HepG2 (cell line): Measurements from ENCODE around the gene INHA. TPM values are rescaled to one million over a fixed set of nuclear protein-coding genes. Genes with fewer than 3 reads are reported as not detected.

ENCODE experiments used
- ATAC-seq: fragments of 200-7000 bp; cut with Tn5 transposase; 3 replicates; pipeline ENCODE4 v1.9.1; 2020; ENCODE audit warnings: mild to moderate bottlenecking, moderate library complexity
- BruUV-seq: library from RNA; stranded (reverse); fragments of 400-500 nt; replicated peaks from 2 replicates; lab custom pipeline; 2021; lab: Mats Ljungman, UMichigan
- CTCF ChIA-PET: fragments of 300-600 bp; formaldehyde crosslinking; extraction: SDS; loops from one replicate; lab custom pipeline; 2021; ENCODE audit warnings: low total read pairs, inconsistent platforms, low intra/inter-chr PET ratio; lab: Yijun Ruan, JAX
- POLR2A ChIA-PET: fragments of 350-600 bp; sonication (Branson Sonifier 250); formaldehyde crosslinking; loops from one replicate; lab custom pipeline; 2020; ENCODE audit warnings: antibody characterized with exemption, inconsistent platforms; lab: Yijun Ruan, JAX
- DNase-seq: peaks from one replicate; pipeline ENCODE4 v3.0.0-alpha.2; 2015; ENCODE audit warnings: low spot score
- FAIRE-seq: peaks from 3 replicates; lab custom pipeline; 2011; peaks lifted over from hg19 to GRCh38; lab: Jason Lieb, UNC
- H2AFZ ChIP-seq: one replicate; pipeline ENCODE4 v1.6.1; 2011; ENCODE audit warnings: low read length, inconsistent platforms
- H3K27ac ChIP-seq: fragments of 300-600 bp; 3 replicates; pipeline ENCODE4 v1.8.0; 2011; ENCODE audit warnings: mixed run types, mild to moderate bottlenecking, mixed read lengths, low read length, inconsistent platforms; ENCODE audit not compliant: insufficient read depth; ENCODE audit errors: extremely low read length
- H3K27me3 ChIP-seq, 2 experiments: fragments of 200-600 bp in 1 of 2; 2 replicates in 1 of 2; 3 replicates in 1 of 2; pipeline versions ENCODE4 v1.6.0 to v1.8.0; 2011; ENCODE audit warnings: low read length in 2 of 2, mild to moderate bottlenecking in 2 of 2, moderate library complexity in 2 of 2, inconsistent platforms in 1 of 2; ENCODE audit not compliant: insufficient read depth in 2 of 2, control insufficient read depth in 1 of 2
- H3K36me3 ChIP-seq, 2 experiments: fragments of 200-600 bp in 1 of 2; replicated peaks in 1 of 2; 2 replicates in 1 of 2; 3 replicates in 1 of 2; pipeline versions ENCODE4 v1.5.1 to v1.8.0; 2011; ENCODE audit warnings: low read length in 2 of 2, inconsistent platforms in 1 of 2; ENCODE audit not compliant: insufficient read depth in 2 of 2, control insufficient read depth in 1 of 2
- H3K4me1 ChIP-seq: 2 replicates; pipeline ENCODE4 v1.5.1; 2012; ENCODE audit warnings: low read length, inconsistent platforms; ENCODE audit not compliant: insufficient read depth
- H3K4me2 ChIP-seq: 2 replicates; pipeline ENCODE4 v1.6.0; 2011; ENCODE audit warnings: low read depth, low read length, inconsistent platforms
- H3K4me3 ChIP-seq, 3 experiments: fragments of 200-600 bp in 1 of 3; sonication (generic), shearing (Covaris generic) in 1 of 3; replicated peaks in 1 of 3; 2 replicates each; pipeline ENCODE4 v1.5.1; 2011 to 2016; ENCODE audit warnings: low read length in 3 of 3, inconsistent platforms in 2 of 3, low read depth in 2 of 3, mild to moderate bottlenecking in 2 of 3, control low read depth in 1 of 3, mixed read lengths in 1 of 3; ENCODE audit not compliant: insufficient read depth in 1 of 3
- H3K79me2 ChIP-seq: one replicate; pipeline ENCODE4 v1.6.1; 2011; ENCODE audit warnings: low read length, inconsistent platforms; ENCODE audit not compliant: insufficient read depth
- H3K9ac ChIP-seq: 2 replicates; pipeline ENCODE4 v1.6.0; 2011; ENCODE audit warnings: mild to moderate bottlenecking, low read depth, low read length, inconsistent platforms; ENCODE audit not compliant: insufficient read depth
- H3K9me3 ChIP-seq: 2 replicates; pipeline ENCODE4 v1.5.1; 2012; ENCODE audit warnings: mild to moderate bottlenecking, low read length
- H4K20me1 ChIP-seq: 2 replicates; pipeline ENCODE4 v1.6.0; 2011; ENCODE audit warnings: inconsistent platforms, mild to moderate bottlenecking, low read length, moderate library complexity; ENCODE audit not compliant: insufficient read depth
- AGO2 ChIP-seq: fragments of 200-400 bp; formaldehyde crosslinking; optimal IDR thresholded peaks from 2 replicates; pipeline ENCODE3; 2017; ENCODE audit warnings: mild to moderate bottlenecking, low read depth, low read length, moderate library complexity
- HMGXB4 ChIP-seq, 2 experiments: sonication (generic) in 1 of 2; formaldehyde crosslinking in 1 of 2; IDR thresholded peaks; 2 replicates each; pipeline versions ENCODE4 v1.4.0 to v1.6.1; 2018 to 2020; ENCODE audit warnings: missing genetic modification reagents in 2 of 2, borderline replicate concordance in 1 of 2, low read depth in 1 of 2, mild to moderate bottlenecking in 1 of 2, missing biosample characterization in 1 of 2
- IRF9 ChIP-seq: sonication (generic); formaldehyde crosslinking; IDR thresholded peaks from 2 replicates; pipeline ENCODE4 v1.8.0; 2022; ENCODE audit warnings: missing genetic modification reagents, mild to moderate bottlenecking, borderline replicate concordance
- KLF6 ChIP-seq: IDR thresholded peaks from 2 replicates; pipeline ENCODE4 v1.8.0; 2016; ENCODE audit warnings: missing biosample characterization, missing genetic modification reagents
- NCOA2 ChIP-seq: sonication (generic); formaldehyde crosslinking; IDR thresholded peaks from 2 replicates; pipeline ENCODE4 v1.8.0; 2022; ENCODE audit warnings: inconsistent platforms
- NFKBIZ ChIP-seq: IDR thresholded peaks from 2 replicates; pipeline ENCODE4 v1.6.1; 2018; ENCODE audit warnings: missing genetic modification reagents, missing compliant biosample characterization
- RBFOX2 ChIP-seq: fragments of 200-400 bp; formaldehyde crosslinking; IDR thresholded peaks from 2 replicates; pipeline ENCODE4 v1.6.1; 2017; ENCODE audit warnings: low read depth, mild to moderate bottlenecking, low read length
- SMAD1 ChIP-seq: sonication (generic); formaldehyde crosslinking; IDR thresholded peaks from 2 replicates; pipeline ENCODE4 v1.4.0; 2020; ENCODE audit warnings: missing genetic modification reagents, low read depth, mild to moderate bottlenecking, borderline replicate concordance
- SP1 ChIP-seq, 2 experiments: fragments of 450-650 bp in 1 of 2; sonication (generic) in 1 of 2; formaldehyde crosslinking in 1 of 2; IDR thresholded peaks; 2 replicates each; pipeline versions ENCODE4 v1.4.0 to v1.6.1; 2016 to 2020; ENCODE audit warnings: missing genetic modification reagents in 1 of 2
- SYNCRIP ChIP-seq: fragments of 200-400 bp; formaldehyde crosslinking; IDR thresholded peaks from 2 replicates; pipeline ENCODE4 v1.6.1; 2018; ENCODE audit warnings: mild to moderate bottlenecking, low read depth, low read length; ENCODE audit not compliant: insufficient read depth
- ZNF121 ChIP-seq: sonication (generic); formaldehyde crosslinking; IDR thresholded peaks from 2 replicates; pipeline ENCODE4 v1.5.0; 2020; ENCODE audit warnings: mild to moderate bottlenecking, missing genetic modification reagents
- ZNF24 ChIP-seq: fragments of 450-650 bp; IDR thresholded peaks from 2 replicates; pipeline ENCODE4 v1.6.1; 2017; ENCODE audit warnings: antibody characterized with exemption, mild to moderate bottlenecking
- ZNF256 ChIP-seq: sonication (generic); formaldehyde crosslinking; conservative IDR thresholded peaks from 2 replicates; pipeline ENCODE4 v1.4.0; 2020; ENCODE audit warnings: missing genetic modification reagents
- ZNF850 ChIP-seq: sonication (generic); formaldehyde crosslinking; conservative IDR thresholded peaks from 2 replicates; pipeline ENCODE4 v1.9.0; 2021; ENCODE audit warnings: mild to moderate bottlenecking, missing genetic modification reagents
- WGBS: methylation state at CpG from one replicate; pipeline ENCODE4 v1.1.6; 2017; ENCODE audit warnings: low lambda C conversion rate; 5-methylcytosine and 5-hydroxymethylcytosine counted together
- in situ Hi-C: cut with HindIII; loops from 2 replicates; pipeline ENCODE4 v1.10.0; 2017; ENCODE audit warnings: low pct_unique_long_range_greater_than_20kb; ENCODE audit not compliant: extremely low pct_ligation_motif_present
- intact Hi-C: fragments of 100-400 bp; cut with micrococcal nuclease; formaldehyde crosslinking; loops from one replicate; pipeline ENCODE4 v1.10.0; 2022; ENCODE audit not compliant: unreplicated experiment
- polyA plus RNA-seq, 8 experiments: library from polyadenylated mRNA; depleted of rRNA in 3 of 8; stranded (reverse) in 7 of 8; unstranded in 1 of 8; fragments of >200 nt; fragmentation: Illumina TruSeq in 4 of 8; extraction: Trizol in 4 of 8; gene quantifications; 2 replicates each; pipeline versions ENCODE4 v1.2.1 to v1.2.3, GENCODE V29; 2011 to 2016; ENCODE audit warnings: low read depth in 4 of 8, missing spikeins in 1 of 8, mixed read lengths in 1 of 8; ENCODE audit not compliant: insufficient read depth in 1 of 8
- total RNA-seq, 5 experiments: library from RNA; depleted of rRNA; stranded (reverse); fragments of >200 nt; fragmentation: Illumina TruSeq; extraction: Trizol; gene quantifications; 2 replicates each; pipeline ENCODE4 v1.2.3, GENCODE V29; 2016; ENCODE audit warnings: low read depth in 1 of 5
- TF ChIP-seq, protein P1 (sequence below): sonication (generic); formaldehyde crosslinking; IDR thresholded peaks from 2 replicates; pipeline ENCODE4 v1.4.0; 2020; ENCODE audit warnings: missing genetic modification reagents, borderline replicate concordance
- TF ChIP-seq, protein P2 (sequence below): sonication (generic); formaldehyde crosslinking; IDR thresholded peaks from 2 replicates; pipeline ENCODE4 v1.4.0; 2020; ENCODE audit warnings: mild to moderate bottlenecking, missing genetic modification reagents

Gene INHA
- total and polyA plus RNA-seq, 2 of the 13 experiments (the other 11 are each of a cell fraction or from before 2014, with no cell fraction given): 4.1 to 15.2 TPM

DNA sequence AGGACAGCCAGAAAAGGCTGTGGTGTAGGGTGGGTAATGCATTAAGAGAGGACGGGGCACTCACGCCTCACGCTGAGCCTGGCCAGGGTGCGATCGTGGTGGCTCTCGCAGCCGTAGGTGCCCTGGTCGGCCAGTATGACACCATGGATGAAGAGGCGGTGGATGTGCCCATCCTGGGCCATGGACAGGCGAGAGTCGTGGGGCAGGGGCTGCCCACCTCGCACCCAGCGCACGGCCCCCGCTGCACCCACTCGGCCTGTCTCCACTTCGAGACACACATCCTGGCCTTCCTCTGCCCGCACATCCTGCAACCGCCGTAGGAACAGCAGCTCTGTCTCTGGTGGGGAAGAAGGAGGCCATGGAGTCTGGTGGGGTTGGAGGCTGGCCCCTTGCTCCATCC, 16.2 kb upstream of the INHA start:
- Histone ChIP-seq H3K36me3 (no peaks in the 10 kb centered on the region), H3K4me2 (no peak overlapping the region), H3K27ac (no peak overlapping the region), H3K79me2 (no peaks in the 10 kb centered on the region), H3K9me3 (no peaks in the 10 kb centered on the region), H3K9ac (no peak overlapping the region), H2AFZ (no peak overlapping the region), H3K4me1 (peaks cover 31% of the 10 kb centered on the region), H4K20me1 (no peaks in the 10 kb centered on the region), H3K27me3 (no peaks in the 10 kb centered on the region), H3K4me3 (no peak overlapping the region)
- DNase-seq (no peak), ATAC-seq (no peak), FAIRE-seq (no peak)
- BruUV-seq: no TSS peak
- intact Hi-C loops: no loop called here
- in situ Hi-C loops: no loop called here
- WGBS: 95% methylated on average over 20 of the region's 20 CpGs
- ChIA-PET CTCF (no interaction called here), POLR2A (no interaction called here)
- TF ChIP-seq ZNF850 (CRISPR knock-in tag) (no peak), NFKBIZ (CRISPR knock-in tag) (no peak), HMGXB4 (CRISPR knock-in tag; IDR thresholded peaks at IDR 0.05; ENCODE audit: borderline replicate concordance in 1 of 2, low read depth in 1 of 2) (no peak), ZNF24 (no peak), ZNF256 (CRISPR knock-in tag) (no peak), AGO2 (peak; percentile 32), SP1 (IDR thresholded peaks at IDR 0.05) (no peak), SP1 (CRISPR knock-in tag; IDR thresholded peaks at IDR 0.05) (no peak), SYNCRIP (no peak), ZNF121 (CRISPR knock-in tag) (no peak), KLF6 (CRISPR knock-in tag) (no peak), RBFOX2 (0 out of 2 replicates have a peak, but pooled peaks have one; percentile 25), SMAD1 (CRISPR knock-in tag) (no peak), NCOA2 (CRISPR knock-in tag) (no peak), IRF9 (no peak)
- TF ChIP-seq, protein P1, sequence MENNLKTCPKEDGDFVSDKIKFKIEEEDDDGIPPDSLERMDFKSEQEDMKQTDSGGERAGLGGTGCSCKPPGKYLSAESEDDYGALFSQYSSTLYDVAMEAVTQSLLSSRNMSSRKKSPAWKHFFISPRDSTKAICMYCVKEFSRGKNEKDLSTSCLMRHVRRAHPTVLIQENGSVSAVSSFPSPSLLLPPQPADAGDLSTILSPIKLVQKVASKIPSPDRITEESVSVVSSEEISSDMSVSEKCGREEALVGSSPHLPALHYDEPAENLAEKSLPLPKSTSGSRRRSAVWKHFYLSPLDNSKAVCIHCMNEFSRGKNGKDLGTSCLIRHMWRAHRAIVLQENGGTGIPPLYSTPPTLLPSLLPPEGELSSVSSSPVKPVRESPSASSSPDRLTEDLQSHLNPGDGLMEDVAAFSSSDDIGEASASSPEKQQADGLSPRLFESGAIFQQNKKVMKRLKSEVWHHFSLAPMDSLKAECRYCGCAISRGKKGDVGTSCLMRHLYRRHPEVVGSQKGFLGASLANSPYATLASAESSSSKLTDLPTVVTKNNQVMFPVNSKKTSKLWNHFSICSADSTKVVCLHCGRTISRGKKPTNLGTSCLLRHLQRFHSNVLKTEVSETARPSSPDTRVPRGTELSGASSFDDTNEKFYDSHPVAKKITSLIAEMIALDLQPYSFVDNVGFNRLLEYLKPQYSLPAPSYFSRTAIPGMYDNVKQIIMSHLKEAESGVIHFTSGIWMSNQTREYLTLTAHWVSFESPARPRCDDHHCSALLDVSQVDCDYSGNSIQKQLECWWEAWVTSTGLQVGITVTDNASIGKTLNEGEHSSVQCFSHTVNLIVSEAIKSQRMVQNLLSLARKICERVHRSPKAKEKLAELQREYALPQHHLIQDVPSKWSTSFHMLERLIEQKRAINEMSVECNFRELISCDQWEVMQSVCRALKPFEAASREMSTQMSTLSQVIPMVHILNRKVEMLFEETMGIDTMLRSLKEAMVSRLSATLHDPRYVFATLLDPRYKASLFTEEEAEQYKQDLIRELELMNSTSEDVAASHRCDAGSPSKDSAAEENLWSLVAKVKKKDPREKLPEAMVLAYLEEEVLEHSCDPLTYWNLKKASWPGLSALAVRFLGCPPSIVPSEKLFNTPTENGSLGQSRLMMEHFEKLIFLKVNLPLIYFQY: no peak
- TF ChIP-seq, protein P2, sequence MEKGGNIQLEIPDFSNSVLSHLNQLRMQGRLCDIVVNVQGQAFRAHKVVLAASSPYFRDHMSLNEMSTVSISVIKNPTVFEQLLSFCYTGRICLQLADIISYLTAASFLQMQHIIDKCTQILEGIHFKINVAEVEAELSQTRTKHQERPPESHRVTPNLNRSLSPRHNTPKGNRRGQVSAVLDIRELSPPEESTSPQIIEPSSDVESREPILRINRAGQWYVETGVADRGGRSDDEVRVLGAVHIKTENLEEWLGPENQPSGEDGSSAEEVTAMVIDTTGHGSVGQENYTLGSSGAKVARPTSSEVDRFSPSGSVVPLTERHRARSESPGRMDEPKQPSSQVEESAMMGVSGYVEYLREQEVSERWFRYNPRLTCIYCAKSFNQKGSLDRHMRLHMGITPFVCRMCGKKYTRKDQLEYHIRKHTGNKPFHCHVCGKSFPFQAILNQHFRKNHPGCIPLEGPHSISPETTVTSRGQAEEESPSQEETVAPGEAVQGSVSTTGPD (CRISPR knock-in tag): no peak
